GM18909 (cell line): ENCODE measurements around the gene ARV1.
"Not testable (repeated sequence)": the region's sequence is repeated elsewhere in the genome, so short reads cannot be mapped to it uniquely, and the experiment has no call there.

Source experiments
- ATAC-seq: cut with Tn5 transposase; IDR thresholded peaks from one replicate; pipeline ENCODE4 v1.9.1; 2021; ENCODE audit warnings: mild to moderate bottlenecking; ENCODE audit not compliant: unreplicated experiment, poor library complexity

The ARV1 gene

GRCh38 chr1:231040019-231040799 lies 61.3 kb downstream of the ARV1 start, which contains the start of gene FAM89A:
FAM89A (minus strand) TSS chr1:231040254; CDS start chr1:231040211, 43 bp downstream.
- ATAC-seq: peak; percentile 72

DNA sequence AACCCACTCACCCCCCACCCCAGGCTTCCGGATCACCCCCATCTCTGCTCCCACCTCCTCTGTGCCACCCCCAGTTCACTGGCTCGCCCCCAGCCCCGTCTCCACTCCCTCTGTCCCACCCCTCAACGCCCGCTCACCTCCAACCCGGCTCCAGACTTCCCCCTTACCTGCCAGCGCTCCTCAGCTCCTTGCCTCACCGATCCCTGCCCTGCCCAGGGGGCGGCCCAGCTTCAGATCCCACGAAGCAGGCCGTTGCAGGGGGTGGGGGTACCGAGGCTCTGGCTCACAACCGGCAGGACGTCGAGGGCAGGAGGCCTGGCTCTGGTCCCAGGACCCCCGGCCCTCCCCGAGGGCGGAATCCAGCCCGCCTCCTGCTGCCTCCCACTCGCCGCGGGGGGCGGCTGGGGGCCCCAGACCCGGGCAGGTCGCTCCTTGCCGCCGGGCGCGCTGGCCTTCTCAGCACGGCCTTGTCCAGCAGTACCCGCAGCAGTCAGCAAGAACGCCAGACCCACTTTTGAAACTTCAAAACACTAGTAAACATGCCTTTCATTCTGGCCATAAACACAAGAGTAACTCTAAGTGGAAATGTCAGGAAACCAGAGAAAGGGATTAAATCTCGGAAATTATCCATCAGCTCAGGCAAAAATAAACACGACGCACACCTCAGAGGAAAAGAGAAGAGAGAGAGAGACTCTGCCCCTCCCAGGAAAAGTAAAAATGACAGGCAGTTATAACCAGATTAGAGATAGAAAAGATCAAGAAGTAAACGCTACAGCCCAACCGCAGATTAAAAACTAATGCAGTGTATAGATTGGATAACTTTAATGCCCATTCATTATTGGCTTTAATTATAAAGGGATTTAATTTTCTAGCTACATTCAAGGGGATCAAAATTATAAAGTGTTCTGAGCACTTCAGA lies 62.2 kb downstream of the ARV1 start:
- ATAC-seq: no peak

- no peak for ATAC-seq
Observed at GRCh38 chr1:231041719-231042261, 62.9 kb downstream of the ARV1 start.

GRCh38 chr1:231044588-231044987 lies 65.7 kb downstream of the ARV1 start:
- ATAC-seq: no peak

- no peak for ATAC-seq
Observed at GRCh38 chr1:231045286-231045685, 66.4 kb downstream of the ARV1 start.

- ATAC-seq: not testable (repeated sequence)
Observed at GRCh38 chr1:231045921-231046729, 67.2 kb downstream of the ARV1 start.

DNA sequence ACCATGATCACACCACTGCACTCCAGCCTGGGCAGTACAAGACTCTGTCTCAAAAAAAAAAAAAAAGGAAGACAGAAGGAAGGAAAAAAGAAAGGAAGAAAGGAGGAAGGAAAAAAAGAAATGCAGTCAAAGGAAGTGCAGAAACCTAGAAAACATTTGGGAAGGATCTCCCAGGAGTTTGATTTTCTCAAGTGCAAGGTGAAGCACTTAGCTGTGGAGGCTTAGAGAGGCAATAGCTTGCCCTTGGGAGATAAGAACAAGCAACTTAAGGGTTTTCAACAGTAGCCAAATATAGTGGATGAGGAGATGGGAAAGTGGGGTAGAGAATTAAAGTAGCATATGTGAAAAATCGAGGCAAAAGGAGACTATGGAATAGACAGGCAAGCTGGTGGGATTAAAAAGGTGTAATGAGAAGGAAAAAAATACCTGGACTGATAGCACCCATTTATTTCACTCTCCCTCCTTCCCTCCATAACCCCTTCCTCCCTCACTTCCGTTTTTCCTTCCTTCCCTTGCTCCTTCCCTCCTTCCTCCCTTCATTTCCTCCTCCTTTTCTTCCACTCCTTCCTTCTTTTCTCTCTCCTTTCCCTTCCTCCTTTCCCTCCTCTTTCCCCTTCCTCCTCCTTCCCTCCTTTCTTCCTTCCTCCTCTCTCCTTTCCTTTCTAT lies 68.0 kb downstream of the ARV1 start:
- ATAC-seq: no peak

- not testable (repeated sequence) for ATAC-seq
Observed at GRCh38 chr1:231047529-231047928, 68.6 kb downstream of the ARV1 start.

DNA sequence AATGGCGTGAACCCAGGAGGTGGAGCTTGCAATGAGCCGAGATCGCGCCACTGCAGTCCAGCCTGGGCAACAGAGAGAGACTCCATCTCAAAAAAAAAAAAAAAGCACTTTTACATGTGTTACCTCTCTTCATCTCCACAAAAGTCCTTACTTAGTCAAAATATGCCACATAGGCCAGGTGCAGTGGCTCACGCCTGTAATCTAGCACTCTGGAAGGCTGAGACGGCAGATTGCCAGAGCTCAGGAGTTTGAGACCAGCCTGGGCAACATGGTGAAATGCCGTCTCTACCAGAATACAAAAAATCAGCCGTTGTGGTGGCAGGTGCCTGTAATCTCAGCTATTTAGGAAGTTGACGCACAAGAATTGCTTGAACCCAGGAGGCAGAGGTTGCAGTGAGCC lies 69.5 kb downstream of the ARV1 start:
- not testable (repeated sequence) for ATAC-seq

DNA sequence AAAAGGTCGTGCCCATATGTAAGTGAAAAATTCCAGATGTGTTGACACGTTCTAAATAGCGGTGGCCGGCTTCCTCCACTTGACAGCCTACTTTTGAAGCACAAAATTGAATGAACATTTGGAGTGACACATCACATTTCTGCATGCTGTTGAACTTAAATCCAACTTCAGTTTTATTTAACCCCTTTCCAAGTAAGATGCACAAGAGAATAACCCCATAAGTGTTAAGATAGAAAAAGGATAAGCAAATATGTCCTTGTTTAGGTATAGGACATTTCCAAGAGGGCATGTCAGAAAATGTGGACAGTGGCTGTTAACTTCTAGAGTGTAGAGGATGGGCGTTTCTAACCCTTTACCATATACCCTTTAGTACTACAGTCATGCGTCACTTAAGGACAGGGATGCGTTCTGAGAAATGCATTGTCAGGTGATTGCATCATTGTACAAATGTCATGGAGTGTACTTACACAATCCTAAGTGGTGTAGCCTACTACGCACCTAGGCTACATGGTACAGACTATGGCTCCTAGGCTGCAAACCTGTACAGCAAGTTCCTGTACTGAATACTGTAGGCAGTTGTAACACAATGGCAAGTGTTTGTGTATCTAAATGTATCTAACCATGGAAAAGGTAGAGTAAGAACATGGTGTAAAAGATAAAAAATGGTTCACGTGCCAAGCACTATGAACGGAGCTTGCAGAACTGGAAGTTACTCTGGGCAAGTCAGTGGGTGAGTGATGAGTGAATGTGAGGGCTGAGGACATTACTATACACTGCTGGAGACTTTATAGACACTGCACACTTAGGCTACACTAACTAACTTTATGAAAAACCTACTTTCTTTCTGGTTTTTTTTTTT lies 70.5 kb downstream of the ARV1 start:
- ATAC-seq: no peak
